Astrocyte of the cerebellum (primary cell): ENCODE measurements around the gene OR52E6.

Experiments
- DNase-seq: peaks from one replicate; pipeline ENCODE4 v3.0.0-alpha.2; 2011; ENCODE audit warnings: low read depth
- H3K4me3 ChIP-seq: 2 replicates; pipeline ENCODE4 v1.5.1; 2011; ENCODE audit warnings: mild to moderate bottlenecking, low read depth, low read length, moderate library complexity
- CTCF ChIP-seq: IDR thresholded peaks from 2 replicates; pipeline ENCODE4 v1.5.1; 2012; ENCODE audit warnings: low read length, low read depth, moderate library complexity, mild to moderate bottlenecking; ENCODE audit errors: missing control alignments
- in situ Hi-C: cut with HindIII; loops from 2 replicates; pipeline ENCODE4 v1.10.0; 2017; ENCODE audit warnings: low sequenced_read_pairs

The OR52E6 gene

GRCh38 chr11:5831196-5831829, 10.4 kb downstream of the OR52E6 start:
- no peak overlapping the region for H3K4me3 ChIP-seq
- in situ Hi-C loops = no loop called here
- TF ChIP-seq CTCF = no peak
- no peak for DNase-seq

- in situ Hi-C loops = no loop called here
- H3K4me3 ChIP-seq = no peak overlapping the region
- no peak for DNase-seq
- TF ChIP-seq CTCF = no peak
Measured at GRCh38 chr11:5818245-5818886, 23.3 kb downstream of the OR52E6 start.

GRCh38 chr11:5815534-5815933, 26.2 kb downstream of the OR52E6 start:
- no peak for DNase-seq
- no peak for TF ChIP-seq CTCF
- H3K4me3 ChIP-seq = no peak overlapping the region
- in situ Hi-C loops = no loop called here

- no peak for TF ChIP-seq CTCF
- in situ Hi-C loops = no loop called here
- no peak for DNase-seq
- H3K4me3 ChIP-seq = no peak overlapping the region
Measured at GRCh38 chr11:5809905-5810795, 31.5 kb downstream of the OR52E6 start.

GRCh38 chr11:5809122-5809519, 32.6 kb downstream of the OR52E6 start:
- DNase-seq = no peak
- TF ChIP-seq CTCF = no peak
- in situ Hi-C loops = no loop called here
- H3K4me3 ChIP-seq = peak overlapping the region; percentile 42

GRCh38 chr11:5808500-5809121, 33.1 kb downstream of the OR52E6 start, which contains the start of gene OR52N2:
Gene OR52N2 (plus strand): TSS chr11:5808924. CDS start chr11:5820336, 11,412 bp downstream.
- DNase-seq = peak; percentile 60
- in situ Hi-C loops = no loop called here
- H3K4me3 ChIP-seq = peak within 1 kb of the TSS; percentile 42
- TF ChIP-seq CTCF = peak; percentile 85
